Endothelial cell of umbilical vein (primary cell): ENCODE results near the gene PHLDB2. TPM values are rescaled to one million over a fixed set of nuclear protein-coding genes. Genes with fewer than 3 reads are reported as not detected.

Experiments used
- BruUV-seq: library from RNA; stranded (reverse); fragments of 400-500 nt; replicated peaks from 2 replicates; lab custom pipeline; 2021; lab: Mats Ljungman, UMichigan
- CTCF ChIA-PET: fragments of 300-600, 350-600 bp; sonication (Branson Sonifier 250); formaldehyde crosslinking; loops from one replicate; lab custom pipeline; 2021; ENCODE audit warnings: antibody characterized with exemption, inconsistent platforms; lab: Charles Lee
- POLR2A ChIA-PET: fragments of 300-600, 350-600 bp; sonication (Branson Sonifier 250); formaldehyde crosslinking; loops from one replicate; lab custom pipeline; 2021; ENCODE audit warnings: antibody characterized with exemption, inconsistent platforms; lab: Charles Lee
- DNase-seq: peaks from one replicate; pipeline ENCODE4 v3.0.0-alpha.2; 2011; ENCODE audit warnings: low read depth, low spot score
- FAIRE-seq: peaks from 2 replicates; lab custom pipeline; 2011; peaks lifted over from hg19 to GRCh38; lab: Jason Lieb, UNC
- H2AFZ ChIP-seq: 2 replicates; pipeline ENCODE4 v1.6.0; 2012; ENCODE audit warnings: low read depth, low read length, control low read depth, inconsistent platforms
- H3K27ac ChIP-seq: 2 replicates; pipeline ENCODE4 v1.5.1; 2011; ENCODE audit warnings: low read depth, mild to moderate bottlenecking, control low read depth, low read length, moderate library complexity; ENCODE audit not compliant: insufficient read depth
- H3K27me3 ChIP-seq, 2 experiments: 2 replicates each; pipeline versions ENCODE4 v1.6.0 to v1.6.1; 2011; ENCODE audit warnings: low read length in 2 of 2, mixed read lengths in 1 of 2; ENCODE audit not compliant: control insufficient read depth in 2 of 2, insufficient read depth in 2 of 2
- H3K36me3 ChIP-seq, 2 experiments: 2 replicates in 1 of 2; 3 replicates in 1 of 2; pipeline ENCODE4 v1.5.1; 2011; ENCODE audit warnings: low read length in 2 of 2, mild to moderate bottlenecking in 1 of 2, moderate library complexity in 1 of 2; ENCODE audit not compliant: control insufficient read depth in 2 of 2, insufficient read depth in 2 of 2; ENCODE audit errors: extremely low read depth in 1 of 2
- H3K4me1 ChIP-seq: 3 replicates; pipeline ENCODE4 v1.5.1; 2011; ENCODE audit warnings: mild to moderate bottlenecking, low read length; ENCODE audit not compliant: control insufficient read depth, insufficient read depth; ENCODE audit errors: extremely low read depth
- H3K4me2 ChIP-seq: 2 replicates; pipeline ENCODE4 v1.6.1; 2011; ENCODE audit warnings: low read length, control low read depth, mixed read lengths; ENCODE audit not compliant: insufficient read depth
- H3K4me3 ChIP-seq, 3 experiments: fragments of 200-600 bp in 1 of 3; sonication (generic), shearing (Covaris generic) in 1 of 3; replicated peaks in 1 of 3; 2 replicates each; pipeline ENCODE4 v1.5.1; 2011 to 2016; ENCODE audit warnings: control low read depth in 3 of 3, low read length in 3 of 3, mild to moderate bottlenecking in 2 of 3, inconsistent platforms in 1 of 3, low read depth in 1 of 3, moderate library complexity in 1 of 3; ENCODE audit not compliant: insufficient read depth in 1 of 3
- H3K79me2 ChIP-seq: 2 replicates; pipeline ENCODE4 v1.6.0; 2012; ENCODE audit warnings: low read length, inconsistent platforms; ENCODE audit not compliant: control insufficient read depth, insufficient read depth
- H3K9ac ChIP-seq: replicated peaks from 2 replicates; pipeline ENCODE3; 2011; ENCODE audit warnings: low read length, control low read depth; ENCODE audit not compliant: insufficient read depth; ENCODE audit errors: extremely low read depth
- H3K9me1 ChIP-seq: replicated peaks from 3 replicates; pipeline ENCODE4 v1.6.0; 2011; ENCODE audit warnings: mild to moderate bottlenecking, low read length; ENCODE audit not compliant: control insufficient read depth, insufficient read depth; ENCODE audit errors: extremely low read depth
- H3K9me3 ChIP-seq: replicated peaks from 2 replicates; pipeline ENCODE4 v1.5.1; 2012; ENCODE audit warnings: low read length, inconsistent platforms; ENCODE audit not compliant: control insufficient read depth, insufficient read depth
- H4K20me1 ChIP-seq: replicated peaks from 2 replicates; pipeline ENCODE3; 2011; ENCODE audit warnings: mild to moderate bottlenecking, low read length; ENCODE audit not compliant: control insufficient read depth, insufficient read depth; ENCODE audit errors: extremely low read depth
- EZH2 ChIP-seq: IDR thresholded peaks from 2 replicates; pipeline ENCODE4 v1.6.1; 2012; ENCODE audit warnings: borderline replicate concordance, low read depth, mild to moderate bottlenecking, moderate library complexity, low read length, inconsistent platforms; ENCODE audit not compliant: severe bottlenecking
- FOS ChIP-seq: IDR thresholded peaks from 2 replicates; pipeline ENCODE4 v1.6.1; 2011; ENCODE audit warnings: mild to moderate bottlenecking, low read length, moderate library complexity, borderline replicate concordance; ENCODE audit not compliant: insufficient read depth
- GATA2 ChIP-seq: IDR thresholded peaks from 2 replicates; pipeline ENCODE4 v1.7.0; 2011; ENCODE audit warnings: low read depth, mild to moderate bottlenecking, moderate library complexity, mixed read lengths, low read length; ENCODE audit not compliant: insufficient read length, insufficient read depth
- JUN ChIP-seq: IDR thresholded peaks from 2 replicates; pipeline ENCODE4 v1.6.1; 2011; ENCODE audit warnings: borderline replicate concordance, low read depth; ENCODE audit not compliant: insufficient read length, insufficient read depth
- MYC ChIP-seq: IDR thresholded peaks from one replicate; pipeline ENCODE4 v1.6.1; 2011; ENCODE audit warnings: mild to moderate bottlenecking, low read depth, low read length
- POLR2A ChIP-seq: IDR thresholded peaks from 2 replicates; pipeline ENCODE4 v1.6.1; 2012; ENCODE audit warnings: low read depth, mild to moderate bottlenecking, control low read depth, low read length
- POLR2AphosphoS5 ChIP-seq: IDR thresholded peaks from 2 replicates; pipeline ENCODE4 v1.6.1; 2012; ENCODE audit warnings: low read depth, mild to moderate bottlenecking, control low read depth, low read length, moderate library complexity; ENCODE audit not compliant: insufficient read depth
- dilution Hi-C: fragments of 300-500 bp; cut with MboI; formaldehyde crosslinking; loops from one replicate; pipeline ENCODE4 v1.15.0; 2019; ENCODE audit warnings: low sequenced_read_pairs; ENCODE audit not compliant: extremely low pct_ligation_motif_present
- intact Hi-C: fragments of 100-400 bp; cut with micrococcal nuclease; formaldehyde crosslinking; loops from one replicate; pipeline ENCODE4 v1.10.0; 2022
- polyA plus RNA-seq, 4 experiments: library from polyadenylated mRNA; depleted of rRNA in 3 of 4; stranded (reverse) in 3 of 4; unstranded in 1 of 4; fragments of >200 nt; gene quantifications; 2 replicates each; pipeline versions ENCODE4 v1.2.1 to v1.2.3, GENCODE V29; 2011 to 2012; ENCODE audit warnings: missing spikeins in 1 of 4
- total RNA-seq: library from RNA; stranded (reverse); gene quantifications from 2 replicates; pipeline ENCODE4 v1.2.3, GENCODE V29; 2021
- TF ChIP-seq, protein P1 (sequence below), 2 donors: IDR thresholded peaks; 1 replicate in 1 of 2; 2 replicates in 1 of 2; pipeline ENCODE4 v1.5.1; 2011; ENCODE audit warnings: low read length in 2 of 2, mild to moderate bottlenecking in 2 of 2, moderate library complexity in 2 of 2, control low read depth in 1 of 2, inconsistent platforms in 1 of 2, low read depth in 1 of 2; ENCODE audit not compliant: insufficient read depth in 1 of 2; ENCODE audit errors: extremely low read depth in 1 of 2
- TF ChIP-seq, protein P2 (sequence below): IDR thresholded peaks from 2 replicates; pipeline ENCODE4 v1.6.1; 2011; ENCODE audit not compliant: insufficient read depth, insufficient read length

PHLDB2 gene
- total and polyA plus RNA-seq, 2 donors (not counting 3 experiments of a cell fraction or from before 2014, with no cell fraction given), result 22.4 to 104 TPM

DNA sequence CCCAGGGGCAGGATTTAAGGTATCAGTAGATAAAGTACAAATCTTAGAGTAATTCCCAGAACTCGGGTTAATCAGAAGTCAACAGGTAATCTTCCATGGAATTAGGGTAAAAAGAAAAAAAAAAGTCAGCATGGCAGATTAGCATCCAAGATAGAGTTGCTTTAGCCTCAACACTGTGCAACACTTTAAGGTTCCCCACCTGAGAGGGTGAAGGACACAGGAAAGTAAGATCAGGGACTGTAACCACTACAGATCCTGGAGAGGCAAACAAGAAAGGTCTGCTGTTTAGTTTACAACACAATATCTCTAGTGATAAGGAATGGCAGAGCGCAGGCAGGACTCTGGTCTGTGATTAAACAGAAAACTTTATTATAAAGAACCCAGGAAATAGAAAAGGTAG is 4.1 kb upstream of the PHLDB2 start:
- TF ChIP-seq GATA2 (no peak), FOS (no peak), POLR2A (no peak), MYC (no peak), POLR2AphosphoS5 (no peak), JUN (no peak), EZH2 (no peak)
- TF ChIP-seq, protein P1, sequence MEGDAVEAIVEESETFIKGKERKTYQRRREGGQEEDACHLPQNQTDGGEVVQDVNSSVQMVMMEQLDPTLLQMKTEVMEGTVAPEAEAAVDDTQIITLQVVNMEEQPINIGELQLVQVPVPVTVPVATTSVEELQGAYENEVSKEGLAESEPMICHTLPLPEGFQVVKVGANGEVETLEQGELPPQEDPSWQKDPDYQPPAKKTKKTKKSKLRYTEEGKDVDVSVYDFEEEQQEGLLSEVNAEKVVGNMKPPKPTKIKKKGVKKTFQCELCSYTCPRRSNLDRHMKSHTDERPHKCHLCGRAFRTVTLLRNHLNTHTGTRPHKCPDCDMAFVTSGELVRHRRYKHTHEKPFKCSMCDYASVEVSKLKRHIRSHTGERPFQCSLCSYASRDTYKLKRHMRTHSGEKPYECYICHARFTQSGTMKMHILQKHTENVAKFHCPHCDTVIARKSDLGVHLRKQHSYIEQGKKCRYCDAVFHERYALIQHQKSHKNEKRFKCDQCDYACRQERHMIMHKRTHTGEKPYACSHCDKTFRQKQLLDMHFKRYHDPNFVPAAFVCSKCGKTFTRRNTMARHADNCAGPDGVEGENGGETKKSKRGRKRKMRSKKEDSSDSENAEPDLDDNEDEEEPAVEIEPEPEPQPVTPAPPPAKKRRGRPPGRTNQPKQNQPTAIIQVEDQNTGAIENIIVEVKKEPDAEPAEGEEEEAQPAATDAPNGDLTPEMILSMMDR (IDR thresholded peaks at IDR 0.05; ENCODE audit: extremely low read depth in 1 of 2, insufficient read depth in 1 of 2, low read depth in 1 of 2, low read length in 2 of 2), result no peak
- TF ChIP-seq, protein P2, sequence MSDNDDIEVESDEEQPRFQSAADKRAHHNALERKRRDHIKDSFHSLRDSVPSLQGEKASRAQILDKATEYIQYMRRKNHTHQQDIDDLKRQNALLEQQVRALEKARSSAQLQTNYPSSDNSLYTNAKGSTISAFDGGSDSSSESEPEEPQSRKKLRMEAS, result no peak
- Histone ChIP-seq H4K20me1 (no peaks in the 10 kb centered on the region), H3K4me1 (peaks cover 33% of the 10 kb centered on the region), H3K27me3 (no peaks in the 10 kb centered on the region), H3K9me3 (no peaks in the 10 kb centered on the region), H2AFZ (no peak overlapping the region), H3K9ac (no peak overlapping the region), H3K79me2 (peaks cover 3% of the 10 kb centered on the region), H3K4me2 (no peak overlapping the region), H3K4me3 (no peak overlapping the region), H3K27ac (no peak overlapping the region), H3K9me1 (no peaks in the 10 kb centered on the region), H3K36me3 (no peaks in the 10 kb centered on the region)
- ChIA-PET POLR2A (no interaction called here), CTCF (interaction anchor here (1.4 kb wide), 1 partner anchor 139 kb away, joined by 3 read pairs; no protein-coding TSS in a partner anchor)
- dilution Hi-C loops (loop anchor here (25.0 kb wide), 1 partner anchor 118 kb away; no protein-coding TSS in a partner anchor), intact Hi-C loops (no loop called here)
- DNase-seq (no peak), FAIRE-seq (no peak)
- BruUV-seq, result no TSS peak
